SIG-M5 (cell line): ENCODE results near the gene LAMA3.

Experiments used
- DNase-seq: peaks from one replicate; lab custom pipeline; 2025; lab: John Stamatoyannopoulos, UW

Gene LAMA3

DNA sequence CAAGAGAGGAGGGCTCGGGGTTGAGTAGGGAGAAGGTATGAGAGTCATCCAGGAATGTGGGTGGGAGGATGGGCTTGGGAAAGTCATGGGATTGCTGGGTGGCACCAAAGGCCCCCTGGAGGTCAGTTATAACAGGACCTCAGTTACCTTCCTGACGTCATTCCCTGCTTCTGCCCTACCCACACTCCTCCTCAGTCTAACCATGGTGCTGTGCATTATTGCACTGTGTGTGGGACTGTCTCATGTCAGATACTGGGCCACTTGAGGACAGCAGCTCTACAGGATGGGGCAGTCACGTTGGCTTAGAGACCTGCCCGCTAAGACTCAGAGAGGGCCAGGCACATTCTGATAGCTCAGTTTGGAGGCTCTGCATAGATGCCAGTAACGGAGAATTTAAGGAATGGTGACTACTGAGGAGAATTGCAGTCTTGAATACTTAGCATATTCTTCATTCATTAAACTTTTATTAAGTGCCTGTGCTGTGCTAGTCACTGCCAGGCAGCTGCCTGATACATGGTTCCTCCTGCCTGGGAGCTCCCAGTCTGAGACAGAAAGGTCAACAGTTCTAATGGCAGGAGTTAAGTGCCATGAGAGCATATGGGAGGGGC is 90.5 kb downstream of the LAMA3 start:
- no peak for DNase-seq

DNA sequence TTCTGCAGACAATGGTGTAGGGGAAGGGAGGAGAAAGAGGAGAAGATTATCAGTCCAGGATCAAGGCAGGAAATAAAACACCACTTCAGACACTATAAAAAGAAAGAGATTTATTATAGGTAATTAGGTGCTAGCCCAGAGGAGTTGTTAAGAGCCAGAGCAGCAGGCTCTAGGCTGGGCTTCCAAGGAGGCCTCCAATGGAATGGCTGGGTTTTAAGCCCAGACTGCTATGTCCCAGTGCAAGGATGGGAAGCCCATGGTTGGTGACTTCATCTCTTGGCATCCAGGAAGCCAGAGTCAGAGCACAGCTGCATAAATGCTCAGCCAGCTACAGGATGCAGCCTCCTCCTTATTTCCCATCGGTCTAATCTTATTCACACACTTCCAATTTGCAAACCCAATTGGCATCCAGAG is 95.6 kb downstream of the LAMA3 start:
- no peak for DNase-seq

DNA sequence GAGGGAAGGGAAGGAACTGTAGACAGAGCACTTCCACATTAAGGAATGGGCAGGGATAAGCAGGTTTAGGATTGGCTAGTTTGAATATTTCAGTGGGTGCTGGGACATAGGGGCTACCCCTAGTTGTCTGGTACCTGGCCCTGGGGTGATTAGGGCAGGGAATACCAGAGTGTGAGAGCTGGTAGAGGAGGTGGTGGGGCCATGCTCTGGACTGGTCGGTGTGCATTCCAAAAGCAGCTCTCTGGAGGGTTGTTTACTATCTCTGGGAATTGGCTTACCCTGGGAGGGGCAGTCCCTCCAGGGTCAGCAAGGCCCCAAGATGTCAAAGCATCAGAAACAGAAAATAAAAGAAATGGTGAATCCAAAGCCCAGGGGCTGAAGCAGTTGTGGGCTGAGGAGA is 103.8 kb downstream of the LAMA3 start:
- DNase-seq: no peak

GRCh38 chr18:23793985-23794867 is 105.0 kb downstream of the LAMA3 start:
- no peak for DNase-seq

- DNase-seq: no peak
Observed at GRCh38 chr18:23798249-23798648, 109.0 kb downstream of the LAMA3 start.

GRCh38 chr18:23798824-23799223 is 109.6 kb downstream of the LAMA3 start:
- no peak for DNase-seq

DNA sequence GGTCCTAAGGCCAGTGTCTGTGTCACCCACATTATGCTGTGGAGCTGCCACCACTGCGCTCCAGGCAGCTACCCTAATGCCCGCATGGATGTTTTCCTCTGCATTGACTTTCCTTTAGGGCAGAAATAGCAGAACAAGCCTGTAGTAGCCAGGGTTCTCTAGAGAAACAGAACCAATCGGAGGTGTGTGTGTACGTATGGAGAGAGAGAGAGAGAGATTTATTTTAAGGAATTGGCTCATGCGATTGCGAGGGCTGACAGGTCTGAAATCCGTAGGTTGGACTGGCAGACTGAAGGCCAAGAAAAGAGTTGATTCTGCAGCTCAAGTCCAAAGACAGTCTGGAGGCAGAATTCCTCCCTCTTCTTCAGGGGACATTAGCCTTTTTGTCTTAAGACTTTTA is 110.3 kb downstream of the LAMA3 start:
- no peak for DNase-seq

DNA sequence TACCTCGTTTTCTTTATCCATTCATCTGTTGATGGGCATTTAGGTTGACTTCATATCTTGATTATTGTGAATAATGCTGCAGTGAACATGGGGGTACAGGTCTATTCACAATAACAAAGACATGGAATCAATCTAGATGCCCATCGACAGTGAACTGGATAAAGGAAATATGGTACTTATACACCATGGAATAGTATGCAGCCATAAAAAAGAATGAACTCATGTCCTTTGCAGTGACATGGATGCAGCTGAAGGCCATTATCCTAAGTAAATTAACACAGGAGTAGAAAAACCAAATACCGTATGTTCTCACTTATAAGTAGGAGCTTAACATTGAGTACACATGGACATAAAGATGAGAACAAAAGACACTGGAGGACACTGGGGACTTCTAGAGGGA is 111.6 kb downstream of the LAMA3 start:
- DNase-seq: no peak

- DNase-seq: no peak
Observed at GRCh38 chr18:23802817-23803216, 113.6 kb downstream of the LAMA3 start.

DNA sequence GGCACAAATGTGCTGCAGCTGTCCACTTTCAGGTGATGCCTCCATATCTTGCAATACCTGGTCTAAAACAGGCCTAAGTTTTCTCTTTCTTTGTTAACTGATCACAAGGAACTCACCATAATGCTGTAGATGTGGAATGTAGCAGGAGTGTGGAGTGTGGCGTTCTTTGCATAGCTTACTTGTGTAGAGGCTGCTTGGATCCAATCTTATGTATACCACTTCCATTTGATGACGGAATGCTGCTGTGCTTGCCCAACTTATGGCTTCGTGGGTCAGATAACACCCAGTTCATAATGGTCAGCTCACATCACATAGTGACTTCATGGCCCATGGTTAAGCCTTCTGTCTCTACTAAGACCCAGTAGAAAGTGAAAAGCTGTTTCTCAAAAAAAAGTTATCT is 114.5 kb downstream of the LAMA3 start:
- no peak for DNase-seq

DNA sequence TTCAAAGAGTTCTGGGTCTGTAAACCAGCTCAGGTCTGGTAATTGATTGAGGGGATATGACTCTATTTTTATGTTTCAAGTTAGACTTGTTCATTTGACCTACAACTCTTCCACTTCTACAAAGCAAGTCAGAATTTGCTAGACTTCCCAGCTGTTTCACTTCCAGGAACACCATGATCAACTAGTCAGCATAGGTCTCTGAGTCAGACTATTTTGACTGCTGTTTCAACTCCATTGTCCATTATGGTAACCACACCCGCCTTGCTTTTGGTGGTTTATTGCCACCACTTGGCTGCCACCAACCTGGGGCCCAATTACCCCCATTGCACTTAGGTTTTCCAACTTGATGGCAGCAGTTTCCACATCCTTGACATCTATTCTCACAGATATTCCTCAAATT is 116.6 kb downstream of the LAMA3 start:
- no peak for DNase-seq

GRCh38 chr18:23809415-23809814 is 120.2 kb downstream of the LAMA3 start:
- no peak for DNase-seq

DNA sequence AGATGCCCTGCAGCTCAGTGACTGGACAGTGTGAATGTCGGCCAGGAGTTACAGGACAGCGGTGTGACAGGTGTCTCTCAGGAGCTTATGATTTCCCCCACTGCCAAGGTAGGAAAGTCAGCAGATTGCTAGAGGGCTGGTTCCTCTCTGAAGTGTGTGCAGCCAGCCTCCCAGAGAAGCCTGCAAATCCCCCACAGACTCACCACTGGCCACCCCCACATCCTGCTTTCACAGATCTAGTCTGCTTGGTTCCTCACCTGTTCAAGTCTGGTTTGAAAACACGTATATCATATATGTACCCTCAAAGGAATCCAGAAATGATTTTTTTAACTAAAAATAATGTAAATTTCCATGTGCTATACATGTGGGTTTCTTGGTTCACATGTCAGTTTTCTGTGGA is 121.1 kb downstream of the LAMA3 start:
- no peak for DNase-seq

GRCh38 chr18:23811176-23811575 is 121.9 kb downstream of the LAMA3 start:
- no peak for DNase-seq

- DNase-seq: no peak
Observed at GRCh38 chr18:23812546-23813440, 123.5 kb downstream of the LAMA3 start.

GRCh38 chr18:23814991-23815614 is 125.8 kb downstream of the LAMA3 start:
- no peak for DNase-seq

DNA sequence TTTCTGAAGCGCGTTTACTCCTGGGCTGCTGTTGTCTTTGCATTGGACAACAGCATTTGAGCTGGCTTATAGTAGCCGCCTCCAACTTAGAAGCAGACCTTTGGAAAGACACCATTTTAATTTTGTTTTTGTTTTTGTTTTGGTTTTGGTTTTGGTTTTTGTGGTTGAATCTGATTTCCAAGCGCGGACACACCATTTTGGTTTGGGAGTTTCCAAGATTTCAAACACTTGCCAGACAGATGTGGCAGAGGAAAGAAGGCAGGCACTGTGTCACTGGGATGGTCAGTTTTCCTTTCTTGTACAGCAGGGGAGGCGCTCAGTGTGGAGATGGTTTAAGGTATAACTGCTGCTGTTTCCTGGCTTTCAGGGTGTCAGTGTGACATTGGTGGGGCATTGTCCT is 126.8 kb downstream of the LAMA3 start:
- no peak for DNase-seq

- DNase-seq: no peak
Observed at GRCh38 chr18:23816740-23817139, 127.5 kb downstream of the LAMA3 start.

- DNase-seq: no peak
Observed at GRCh38 chr18:23819001-23819400, 129.7 kb downstream of the LAMA3 start.

- DNase-seq: no peak
Observed at GRCh38 chr18:23822590-23823385, 133.5 kb downstream of the LAMA3 start.

DNA sequence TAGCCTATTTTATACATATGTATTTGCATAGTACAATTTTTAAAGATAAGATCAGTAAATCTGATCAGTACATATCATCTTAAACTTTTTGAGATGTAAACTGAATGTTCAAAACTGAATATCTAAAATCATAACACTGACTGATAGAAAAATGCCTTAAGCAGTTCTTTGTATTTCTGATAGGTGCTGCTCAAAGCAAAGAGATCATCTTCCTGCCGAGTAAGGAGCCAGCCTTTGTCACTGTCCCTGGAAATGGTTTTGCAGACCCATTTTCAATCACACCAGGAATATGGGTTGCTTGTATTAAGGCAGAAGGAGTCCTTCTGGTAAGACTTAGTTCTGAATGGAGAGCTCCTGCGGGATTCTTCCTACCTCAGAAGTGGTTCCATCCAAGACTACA is 135.0 kb downstream of the LAMA3 start:
- no peak for DNase-seq
